Calu3 (cell line): ENCODE results near the gene ZSCAN20. TPM values are rescaled to one million over a fixed set of nuclear protein-coding genes. Genes with fewer than 3 reads are reported as not detected.
"Not testable (repeated sequence)": the region's sequence is repeated elsewhere in the genome, so short reads cannot be mapped to it uniquely, and the experiment has no call there.

Source experiments
- BruUV-seq: library from RNA; stranded (reverse); fragments of 400-500 nt; replicated peaks from 2 replicates; lab custom pipeline; 2021; lab: Mats Ljungman, UMichigan
- CTCF ChIA-PET: fragments of 300-600 bp; sonication (Branson Sonifier 250); formaldehyde crosslinking; loops from one replicate; lab custom pipeline; 2022; ENCODE audit warnings: antibody characterized with exemption; lab: Charles Lee
- DNase-seq: peaks from one replicate; pipeline ENCODE4 v3.0.0; 2022
- H3K27ac Mint-ChIP-seq: one replicate; pipeline ENCODE4 v1.8.0; 2022; ENCODE audit warnings: mixed read lengths; ENCODE audit not compliant: unreplicated experiment
- H3K27me3 Mint-ChIP-seq: one replicate; pipeline ENCODE4 v1.8.0; 2022; ENCODE audit warnings: mixed read lengths; ENCODE audit not compliant: unreplicated experiment
- H3K36me3 Mint-ChIP-seq: one replicate; pipeline ENCODE4 v1.8.0; 2022; ENCODE audit warnings: mild to moderate bottlenecking, moderate library complexity, mixed read lengths; ENCODE audit not compliant: insufficient read depth, unreplicated experiment
- H3K4me1 Mint-ChIP-seq: one replicate; pipeline ENCODE4 v1.8.0; 2022; ENCODE audit warnings: mild to moderate bottlenecking, low read depth, mixed read lengths; ENCODE audit not compliant: unreplicated experiment
- H3K4me3 Mint-ChIP-seq: one replicate; pipeline ENCODE4 v1.8.0; 2022; ENCODE audit warnings: mild to moderate bottlenecking, low read depth, moderate library complexity, mixed read lengths; ENCODE audit not compliant: unreplicated experiment
- H3K9me3 Mint-ChIP-seq: one replicate; pipeline ENCODE4 v1.8.0; 2022; ENCODE audit warnings: low read depth, mixed read lengths; ENCODE audit not compliant: unreplicated experiment
- intact Hi-C: fragments of 100-400 bp; cut with micrococcal nuclease; formaldehyde crosslinking; loops from one replicate; pipeline ENCODE4 v1.10.0; 2022; ENCODE audit not compliant: unreplicated experiment
- total RNA-seq: library from RNA; stranded (reverse); gene quantifications from 2 replicates; pipeline ENCODE4 v1.2.3, GENCODE V29; 2022
- TF ChIP-seq, protein P1 (sequence below): fragments of 200-600 bp; IDR thresholded peaks from one replicate; pipeline ENCODE4 v1.8.0; 2022; ENCODE audit warnings: antibody characterized with exemption; ENCODE audit not compliant: unreplicated experiment

The ZSCAN20 gene
- total RNA-seq, 1 experiment from 2014 or later: 8.2 TPM

DNA sequence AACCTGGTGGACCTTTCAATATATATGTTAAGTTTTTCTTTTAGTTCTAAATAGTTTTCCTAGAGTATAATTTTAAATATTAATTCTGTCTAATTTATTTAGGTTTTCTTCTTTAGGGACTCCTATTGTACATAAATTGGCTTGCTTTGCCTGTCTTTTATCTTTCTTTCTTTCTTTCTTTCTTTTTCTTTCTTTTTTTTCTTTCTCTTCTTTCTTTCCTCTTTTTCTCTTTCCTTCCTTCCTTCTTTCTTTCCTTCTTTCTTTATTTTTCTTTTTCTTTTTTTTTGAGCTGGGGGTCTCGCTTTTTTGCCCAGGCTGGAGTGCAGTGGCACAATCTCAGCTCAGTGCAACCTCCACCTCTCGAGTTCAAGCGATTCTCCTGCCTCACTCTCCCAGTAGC, 35.2 kb downstream of the ZSCAN20 start:
- CTCF ChIA-PET: no interaction called here
- BruUV-seq: no TSS peak
- Mint-ChIP-seq H3K27ac (no peak overlapping the region), H3K9me3 (peaks cover 2% of the 10 kb centered on the region), H3K4me1 (no peaks in the 10 kb centered on the region), H3K36me3 (no peaks in the 10 kb centered on the region), H3K4me3 (no peak overlapping the region), H3K27me3 (peaks cover 13% of the 10 kb centered on the region)
- TF ChIP-seq, protein P1, sequence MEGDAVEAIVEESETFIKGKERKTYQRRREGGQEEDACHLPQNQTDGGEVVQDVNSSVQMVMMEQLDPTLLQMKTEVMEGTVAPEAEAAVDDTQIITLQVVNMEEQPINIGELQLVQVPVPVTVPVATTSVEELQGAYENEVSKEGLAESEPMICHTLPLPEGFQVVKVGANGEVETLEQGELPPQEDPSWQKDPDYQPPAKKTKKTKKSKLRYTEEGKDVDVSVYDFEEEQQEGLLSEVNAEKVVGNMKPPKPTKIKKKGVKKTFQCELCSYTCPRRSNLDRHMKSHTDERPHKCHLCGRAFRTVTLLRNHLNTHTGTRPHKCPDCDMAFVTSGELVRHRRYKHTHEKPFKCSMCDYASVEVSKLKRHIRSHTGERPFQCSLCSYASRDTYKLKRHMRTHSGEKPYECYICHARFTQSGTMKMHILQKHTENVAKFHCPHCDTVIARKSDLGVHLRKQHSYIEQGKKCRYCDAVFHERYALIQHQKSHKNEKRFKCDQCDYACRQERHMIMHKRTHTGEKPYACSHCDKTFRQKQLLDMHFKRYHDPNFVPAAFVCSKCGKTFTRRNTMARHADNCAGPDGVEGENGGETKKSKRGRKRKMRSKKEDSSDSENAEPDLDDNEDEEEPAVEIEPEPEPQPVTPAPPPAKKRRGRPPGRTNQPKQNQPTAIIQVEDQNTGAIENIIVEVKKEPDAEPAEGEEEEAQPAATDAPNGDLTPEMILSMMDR: no peak
- intact Hi-C loops: no loop called here
- no peak for DNase-seq

DNA sequence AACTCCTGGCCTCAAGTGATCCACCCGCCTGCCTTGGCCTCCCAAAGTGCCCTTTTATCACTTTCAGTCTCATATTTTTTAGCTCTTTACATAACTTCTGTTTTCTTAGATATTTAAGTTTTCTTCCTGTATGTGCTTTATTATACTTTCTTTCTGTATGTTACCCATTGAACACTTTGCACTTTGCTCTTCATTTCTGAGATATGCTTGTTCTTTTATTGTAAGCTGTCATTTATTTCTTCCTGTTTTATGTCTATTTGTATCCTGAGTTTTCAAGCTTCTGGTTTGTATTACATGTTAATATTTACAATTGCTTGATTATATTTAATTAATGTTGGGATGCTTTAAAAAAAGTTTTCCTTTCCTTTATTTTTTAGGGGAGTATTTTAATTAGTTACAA, 35.7 kb downstream of the ZSCAN20 start:
- CTCF ChIA-PET: no interaction called here
- peaks cover 2% of the 10 kb centered on the region for H3K9me3 Mint-ChIP-seq
- intact Hi-C loops: no loop called here
- BruUV-seq: no TSS peak
- DNase-seq: no peak
- TF ChIP-seq, protein P1: no peak
- no peak overlapping the region for H3K4me3 Mint-ChIP-seq
- no peak overlapping the region for H3K27ac Mint-ChIP-seq
- no peaks in the 10 kb centered on the region for H3K4me1 Mint-ChIP-seq
- H3K27me3 Mint-ChIP-seq: peaks cover 13% of the 10 kb centered on the region
- H3K36me3 Mint-ChIP-seq: no peaks in the 10 kb centered on the region

DNA sequence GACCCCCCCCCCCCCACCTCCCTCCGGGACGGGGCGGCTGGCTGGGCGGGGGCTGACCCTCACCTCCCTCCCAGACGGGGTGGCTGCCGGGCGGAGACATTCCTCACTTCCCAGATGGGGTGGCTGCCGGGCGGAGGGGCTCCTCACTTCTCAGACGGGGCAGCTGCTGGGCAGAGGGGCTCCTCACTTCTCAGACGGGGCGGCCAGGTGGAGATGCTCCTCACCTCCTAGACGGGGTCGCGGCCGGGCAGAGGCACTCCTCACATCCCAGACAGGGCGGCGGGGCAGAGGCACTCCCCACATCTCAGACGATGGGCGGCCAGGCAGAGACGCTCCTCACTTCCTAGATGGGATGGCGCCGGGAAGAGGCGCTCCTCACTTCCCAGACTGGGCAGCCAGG, 36.8 kb downstream of the ZSCAN20 start:
- CTCF ChIA-PET, H3K27ac Mint-ChIP-seq, BruUV-seq, intact Hi-C loops, DNase-seq, H3K9me3 Mint-ChIP-seq, H3K36me3 Mint-ChIP-seq, H3K4me3 Mint-ChIP-seq, H3K4me1 Mint-ChIP-seq: not testable (repeated sequence)
- H3K27me3 Mint-ChIP-seq: peaks cover 13% of the 10 kb centered on the region

DNA sequence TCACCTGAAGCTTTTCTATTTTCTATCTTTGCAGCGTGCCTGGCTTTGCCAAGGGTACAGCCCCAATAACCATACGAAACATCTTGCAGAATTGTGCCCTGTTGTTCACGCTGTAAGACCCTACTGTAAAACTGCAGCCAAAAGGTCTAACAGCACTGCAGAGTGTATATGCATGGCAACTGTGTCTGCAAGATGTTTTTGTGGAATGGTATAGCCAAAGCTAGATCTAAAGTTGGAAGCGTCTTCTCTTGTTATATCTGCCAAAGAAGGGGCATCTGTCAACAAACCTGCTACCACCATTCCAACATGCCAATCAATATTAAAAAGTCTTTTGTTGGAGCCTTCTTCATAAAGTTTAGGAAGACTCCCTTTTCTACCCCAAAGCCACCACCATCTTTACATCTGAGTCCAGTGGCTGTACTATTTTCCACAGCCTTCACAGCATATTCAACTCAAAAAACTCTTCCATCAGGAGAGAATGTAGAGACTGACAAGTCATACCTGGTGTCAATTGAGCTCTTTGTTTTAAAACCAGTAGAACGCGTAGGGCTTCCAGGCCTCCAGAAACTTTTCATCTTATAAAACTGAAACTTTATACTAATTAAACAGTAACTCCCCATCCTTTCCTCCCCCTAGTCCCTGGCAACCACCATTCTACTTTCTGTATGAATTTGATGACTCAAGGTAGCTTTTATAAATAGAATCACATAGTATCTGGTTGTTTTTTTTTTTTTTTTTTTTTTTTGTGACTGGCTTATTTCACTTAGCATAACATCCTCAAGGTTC, 40.0 kb downstream of the ZSCAN20 start:
- CTCF ChIA-PET: interaction anchor here (0.9 kb wide), 1 partner anchor 10 kb away, joined by 4 read pairs; no protein-coding TSS in a partner anchor
- no peaks in the 10 kb centered on the region for H3K36me3 Mint-ChIP-seq
- H3K27me3 Mint-ChIP-seq: peaks cover 32% of the 10 kb centered on the region
- TF ChIP-seq, protein P1: no peak
- no peaks in the 10 kb centered on the region for H3K4me1 Mint-ChIP-seq
- intact Hi-C loops: no loop called here
- peaks cover 2% of the 10 kb centered on the region for H3K9me3 Mint-ChIP-seq
- H3K27ac Mint-ChIP-seq: no peak overlapping the region
- BruUV-seq: no TSS peak
- DNase-seq: peak; percentile 13
- no peak overlapping the region for H3K4me3 Mint-ChIP-seq

DNA sequence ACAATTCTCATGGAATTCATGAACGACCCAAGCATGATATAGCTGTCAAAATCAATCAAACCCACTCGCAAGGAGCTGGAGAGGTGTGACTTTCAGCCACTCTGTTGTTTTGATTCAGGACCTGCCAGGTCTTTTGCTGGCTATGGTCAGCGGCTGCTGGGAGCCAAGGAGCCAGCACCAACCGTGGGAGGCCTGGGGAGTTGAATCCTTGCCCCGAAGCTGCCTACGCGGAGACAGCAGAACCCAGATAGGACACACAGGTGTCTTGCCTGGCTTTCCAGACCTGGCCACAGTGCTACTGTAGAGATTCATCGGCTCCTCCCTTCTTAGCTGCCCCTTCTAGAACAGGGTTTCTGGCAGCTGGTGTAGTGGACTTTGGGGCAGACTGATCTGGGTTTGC, 42.7 kb downstream of the ZSCAN20 start:
- H3K9me3 Mint-ChIP-seq: no peaks in the 10 kb centered on the region
- no peak for DNase-seq
- no peak overlapping the region for H3K4me3 Mint-ChIP-seq
- TF ChIP-seq, protein P1: no peak
- no peaks in the 10 kb centered on the region for H3K4me1 Mint-ChIP-seq
- peaks cover 33% of the 10 kb centered on the region for H3K27me3 Mint-ChIP-seq
- no peaks in the 10 kb centered on the region for H3K36me3 Mint-ChIP-seq
- intact Hi-C loops: no loop called here
- H3K27ac Mint-ChIP-seq: no peak overlapping the region
- no TSS peak for BruUV-seq
- CTCF ChIA-PET: no interaction called here
